ENCODE measurements around the gene SLC15A1.

SLC15A1 gene

GRCh38 chr13:98653463-98653985, 98.9 kb downstream of the SLC15A1 start:
- Histone ChIP-seq H3K4me3 (ENCODE audit: low read depth in 1 of 2, low read length in 1 of 2) (no peak overlapping the region), H3K36me3 (no peaks in the 10 kb centered on the region), H3K9me3 (no peaks in the 10 kb centered on the region), H3K27ac (no peak overlapping the region), H3K27me3 (peaks cover 13% of the 10 kb centered on the region), H3K4me1 (ENCODE audit: control insufficient read depth in 1 of 2, insufficient read depth in 1 of 2, low read depth in 1 of 2, low read length in 1 of 2) (peaks cover 11 to 18% of the 10 kb centered on the region in 2 experiments)
- peak; percentile 82 for TF ChIP-seq CTCF (IDR thresholded peaks at IDR 0.05)

DNA sequence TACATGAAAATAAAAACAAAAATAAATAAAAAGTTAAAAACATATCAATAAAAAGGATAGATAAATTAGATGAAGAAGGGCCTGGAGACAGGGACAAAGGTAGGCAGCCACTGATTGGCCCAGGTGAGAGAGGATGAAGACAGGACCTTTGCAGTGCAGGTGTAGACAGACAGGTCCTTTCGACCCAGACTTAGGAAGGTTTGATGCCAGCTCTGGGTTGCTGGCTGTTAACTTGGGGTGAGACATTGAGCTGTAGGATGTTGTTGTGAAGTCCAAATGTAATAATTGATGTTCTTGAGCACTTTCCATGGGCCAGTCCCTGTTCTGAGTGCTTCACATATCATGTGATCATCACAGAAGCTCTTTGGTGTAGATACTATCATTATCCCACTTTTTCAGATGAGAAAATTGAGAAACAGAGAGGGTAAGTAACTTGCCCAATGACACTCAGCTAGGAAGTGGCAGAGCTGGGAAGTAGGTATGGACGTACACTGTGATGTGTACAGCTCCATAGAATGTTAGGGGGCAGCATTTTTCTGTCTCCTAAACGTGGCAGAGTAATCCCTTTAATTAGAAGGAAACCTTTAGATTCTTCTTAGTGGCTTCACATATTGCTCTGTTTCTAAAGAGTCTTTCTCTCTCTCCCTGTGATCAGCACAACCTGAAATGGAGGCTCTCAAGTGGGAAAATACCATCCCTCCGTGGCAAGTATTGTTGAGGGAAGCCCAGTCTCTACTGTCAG, 99.6 kb downstream of the SLC15A1 start:
- Histone ChIP-seq H3K4me1 (ENCODE audit: control insufficient read depth in 1 of 2, insufficient read depth in 1 of 2, low read depth in 1 of 2, low read length in 1 of 2) (peaks cover 11 to 18% of the 10 kb centered on the region in 2 experiments), H3K27ac (no peak overlapping the region), H3K36me3 (no peaks in the 10 kb centered on the region), H3K27me3 (peaks cover 13% of the 10 kb centered on the region), H3K4me3 (ENCODE audit: low read depth in 1 of 2, low read length in 1 of 2) (no peak overlapping the region), H3K9me3 (no peaks in the 10 kb centered on the region)
- no peak for TF ChIP-seq CTCF (IDR thresholded peaks at IDR 0.05)

- TF ChIP-seq CTCF (IDR thresholded peaks at IDR 0.05): no peak
- Histone ChIP-seq H3K4me3 (ENCODE audit: low read depth in 1 of 2, low read length in 1 of 2) (no peak overlapping the region), H3K4me1 (ENCODE audit: control insufficient read depth in 1 of 2, insufficient read depth in 1 of 2, low read depth in 1 of 2, low read length in 1 of 2) (peaks cover 11 to 18% of the 10 kb centered on the region in 2 experiments), H3K27me3 (peaks cover 13% of the 10 kb centered on the region), H3K9me3 (no peaks in the 10 kb centered on the region), H3K27ac (no peak overlapping the region), H3K36me3 (no peaks in the 10 kb centered on the region)
Measured at GRCh38 chr13:98652276-98652675, 100.2 kb downstream of the SLC15A1 start.

GRCh38 chr13:98651744-98652143, 100.7 kb downstream of the SLC15A1 start:
- Histone ChIP-seq H3K9me3 (no peaks in the 10 kb centered on the region), H3K4me1 (ENCODE audit: control insufficient read depth in 1 of 2, insufficient read depth in 1 of 2, low read depth in 1 of 2, low read length in 1 of 2) (peaks cover 11 to 18% of the 10 kb centered on the region in 2 experiments), H3K27ac (no peak overlapping the region), H3K4me3 (ENCODE audit: low read depth in 1 of 2, low read length in 1 of 2) (no peak overlapping the region), H3K36me3 (no peaks in the 10 kb centered on the region), H3K27me3 (peaks cover 13% of the 10 kb centered on the region)
- no peak for TF ChIP-seq CTCF (IDR thresholded peaks at IDR 0.05)

GRCh38 chr13:98650396-98651107, 101.9 kb downstream of the SLC15A1 start:
- TF ChIP-seq CTCF (IDR thresholded peaks at IDR 0.05): no peak
- H3K4me1 ChIP-seq (ENCODE audit: control insufficient read depth in 1 of 2, insufficient read depth in 1 of 2, low read depth in 1 of 2, low read length in 1 of 2): peaks cover 11 to 18% of the 10 kb centered on the region in 2 experiments
- H3K27me3 ChIP-seq: peaks cover 14% of the 10 kb centered on the region
- H3K36me3 ChIP-seq: no peaks in the 10 kb centered on the region
- no peaks in the 10 kb centered on the region for H3K9me3 ChIP-seq
- H3K4me3 ChIP-seq (ENCODE audit: low read depth in 1 of 2, low read length in 1 of 2): no peak overlapping the region
- no peak overlapping the region for H3K27ac ChIP-seq

Measured in neutrophil (primary cell).